Measurements from ENCODE around the gene BCKDHA.
"Not testable (repeated sequence)": the region's sequence is repeated elsewhere in the genome, so short reads cannot be mapped to it uniquely, and the experiment has no call there.

Gene BCKDHA

DNA sequence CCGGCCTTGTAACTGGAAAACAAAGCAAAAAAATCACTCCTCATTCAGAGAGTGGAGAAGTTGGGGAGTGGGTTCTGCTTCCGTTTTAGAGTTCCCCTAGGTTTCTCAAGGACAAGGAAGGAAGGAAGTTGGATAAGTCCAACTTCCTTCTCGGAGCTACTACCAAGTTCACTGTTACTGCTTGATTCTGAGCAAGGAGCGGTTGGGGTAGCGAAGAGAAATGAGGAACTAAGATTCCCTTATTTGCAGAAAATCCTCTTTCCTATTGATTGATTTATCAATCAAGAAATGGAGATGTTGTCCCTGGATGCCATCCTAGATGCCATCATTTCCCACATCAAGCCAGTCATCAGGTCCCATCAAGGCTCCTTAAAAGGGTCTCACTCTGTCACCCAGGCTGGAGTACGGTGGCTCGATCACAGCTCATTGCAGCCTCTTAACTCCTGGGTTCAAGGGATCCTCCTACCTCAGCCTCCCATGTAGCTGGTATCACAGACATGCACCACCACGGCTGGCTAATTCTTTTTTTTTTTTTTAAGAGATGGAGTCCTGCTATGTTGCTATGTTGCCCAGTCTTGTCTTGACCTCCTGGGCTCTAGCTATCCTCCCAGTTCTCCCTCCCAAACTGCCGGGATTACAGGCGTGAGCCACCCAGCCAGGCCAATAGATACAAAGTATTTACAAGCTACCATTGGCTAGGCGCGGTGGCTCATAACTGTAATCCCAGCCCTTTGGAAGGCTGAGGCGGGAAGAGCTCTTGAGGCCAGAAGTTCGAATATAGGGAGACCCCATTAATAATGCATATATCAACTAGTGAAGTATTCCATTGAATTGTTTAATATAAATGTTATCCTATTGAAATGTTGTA lies 32.9 kb upstream of the BCKDHA start:
- DNase-seq (ENCODE audit: extremely low read depth in 1 of 2, low read depth in 1 of 2), result no peak

DNA sequence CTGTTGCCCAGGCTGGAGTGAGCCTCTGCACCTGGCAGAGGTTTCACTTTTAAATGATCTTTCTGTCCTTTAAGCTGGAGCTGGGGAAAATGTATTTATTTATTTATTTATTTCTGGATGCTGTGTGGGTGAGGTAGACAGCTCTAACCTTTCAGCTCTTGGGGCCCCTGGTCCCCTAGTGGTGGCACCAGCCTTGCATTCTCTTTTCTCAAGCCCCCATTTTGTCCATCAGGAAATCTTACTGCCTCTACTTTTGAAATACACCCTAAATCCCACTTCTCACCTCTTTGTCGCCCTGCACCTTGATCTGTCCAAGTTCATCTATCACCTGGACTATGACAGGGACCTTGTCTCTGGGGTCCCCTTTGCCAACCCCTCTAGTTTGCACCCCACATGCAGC lies 31.5 kb upstream of the BCKDHA start:
- DNase-seq (ENCODE audit: extremely low read depth in 1 of 2, low read depth in 1 of 2), result no peak

DNA sequence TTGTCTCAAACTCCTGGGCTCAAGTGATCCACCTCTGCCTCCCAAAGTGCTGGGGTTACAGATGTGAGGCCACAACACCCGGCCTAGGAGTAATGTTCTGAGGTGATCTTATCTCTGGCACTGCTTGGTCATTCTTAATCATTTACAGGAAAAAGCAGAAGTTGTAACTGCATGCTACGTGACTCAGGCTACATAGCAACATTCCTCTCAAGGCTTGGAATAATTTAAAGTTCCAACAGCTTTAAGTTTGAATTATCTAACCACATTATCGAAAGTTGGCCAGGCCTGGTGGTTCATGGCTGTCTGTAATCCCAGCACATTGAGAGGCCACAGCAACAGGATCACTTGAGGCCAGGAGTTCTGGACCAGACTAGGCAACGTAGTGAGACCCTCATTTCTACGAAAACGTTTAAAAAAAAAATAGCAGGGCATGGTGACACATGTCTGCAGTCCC lies 29.7 kb upstream of the BCKDHA start:
- DNase-seq (ENCODE audit: extremely low read depth in 1 of 2, low read depth in 1 of 2), result no peak

DNA sequence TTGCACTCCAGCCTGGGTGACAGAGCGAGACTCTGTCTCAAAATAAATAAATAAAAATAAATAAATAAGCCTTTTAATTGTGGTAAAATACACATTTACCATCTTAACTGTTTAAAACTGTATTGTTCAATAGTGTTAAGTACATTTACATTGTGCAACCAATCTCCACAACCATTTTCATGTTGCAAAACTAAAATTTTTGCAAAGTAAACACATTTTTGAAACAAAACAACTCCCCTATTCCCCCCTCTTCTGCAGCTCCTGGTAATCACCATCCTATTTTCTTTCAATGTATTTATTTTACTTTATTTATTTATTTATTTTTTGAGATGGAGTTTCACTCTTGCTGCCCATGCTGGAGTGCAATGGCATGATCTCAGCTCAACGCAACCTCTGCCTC lies 27.8 kb upstream of the BCKDHA start:
- DNase-seq (ENCODE audit: extremely low read depth in 1 of 2, low read depth in 1 of 2), result no peak

DNA sequence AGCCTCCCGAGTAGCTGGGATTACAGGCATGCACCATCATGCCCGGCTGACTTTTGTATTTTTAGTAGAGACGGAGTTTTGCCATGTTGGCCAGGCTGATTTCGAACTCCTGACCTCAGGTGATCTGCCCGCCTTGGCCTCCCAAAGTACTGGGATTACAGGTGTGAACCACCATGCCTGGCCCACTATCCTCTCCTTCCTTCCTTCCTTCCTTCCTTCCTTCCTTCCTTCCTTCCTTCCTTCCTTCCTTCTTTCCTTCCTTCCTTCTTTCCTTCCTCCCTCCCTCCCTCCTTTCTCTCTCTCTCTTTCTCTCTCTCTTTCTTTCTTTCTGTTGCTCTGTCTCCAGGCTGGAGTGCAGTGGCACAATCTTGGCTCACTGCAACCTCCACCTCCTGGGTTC lies 26.5 kb upstream of the BCKDHA start:
- DNase-seq (ENCODE audit: extremely low read depth in 1 of 2, low read depth in 1 of 2), result not testable (repeated sequence)

DNA sequence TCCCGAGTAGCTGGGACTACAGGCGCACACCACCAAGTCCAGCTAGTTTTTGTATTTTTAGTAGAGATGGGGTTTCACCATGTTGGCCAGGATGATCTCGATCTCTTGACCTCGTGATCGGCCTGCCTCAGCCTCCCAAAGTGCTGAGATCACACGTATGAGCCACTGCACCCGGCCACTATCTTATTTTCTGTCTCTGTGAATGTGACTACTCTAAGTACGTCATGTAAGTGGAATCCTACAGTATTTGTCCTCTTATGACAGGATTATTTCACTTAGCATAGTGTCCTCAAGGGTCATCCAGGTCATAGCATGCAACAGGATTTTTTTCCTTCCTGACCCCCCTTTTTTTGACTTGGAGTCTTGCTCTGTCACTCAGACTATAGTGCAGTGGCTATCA lies 26.1 kb upstream of the BCKDHA start:
- no peak for DNase-seq (ENCODE audit: extremely low read depth in 1 of 2, low read depth in 1 of 2)

DNA sequence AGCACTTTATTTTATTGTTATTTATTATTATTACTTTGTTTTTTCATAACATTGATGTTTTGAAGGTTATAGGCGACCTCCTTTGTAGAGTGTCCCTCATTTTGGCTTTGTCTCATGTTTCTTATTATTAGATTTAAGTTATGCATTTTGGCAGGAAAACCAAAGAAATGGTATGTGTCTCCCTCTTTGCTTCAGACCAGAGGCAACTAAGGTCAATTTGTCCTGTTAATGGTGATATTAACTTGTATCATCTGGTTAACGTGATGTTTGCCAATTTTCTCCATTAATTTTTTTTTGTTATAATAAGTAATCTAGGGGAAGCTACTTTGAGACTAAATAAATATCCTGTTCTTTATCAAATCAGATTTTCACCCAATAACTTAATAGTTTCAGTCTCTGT lies 25.1 kb upstream of the BCKDHA start:
- no peak for DNase-seq (ENCODE audit: extremely low read depth in 1 of 2, low read depth in 1 of 2)

DNA sequence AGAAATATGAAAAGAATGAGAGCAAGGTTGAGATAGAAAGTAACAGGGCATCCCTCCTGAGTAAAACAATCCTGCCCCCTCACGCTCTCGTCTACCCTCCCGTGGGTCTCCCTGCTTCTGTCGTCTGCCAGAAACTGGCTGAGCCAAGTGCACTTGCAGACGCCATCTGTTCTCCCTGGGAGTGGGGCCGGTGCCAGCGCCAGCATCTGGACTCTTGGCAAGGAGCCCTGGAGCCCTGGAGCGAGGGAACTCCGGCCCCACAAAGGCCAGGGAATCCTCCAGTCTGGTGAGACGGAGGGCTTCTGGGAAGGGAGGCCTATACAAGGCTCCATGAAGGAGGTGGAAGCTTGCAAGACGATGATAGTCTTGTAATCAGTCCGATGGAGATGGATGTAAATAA lies 23.6 kb upstream of the BCKDHA start:
- DNase-seq (ENCODE audit: extremely low read depth in 1 of 2, low read depth in 1 of 2), result no peak

DNA sequence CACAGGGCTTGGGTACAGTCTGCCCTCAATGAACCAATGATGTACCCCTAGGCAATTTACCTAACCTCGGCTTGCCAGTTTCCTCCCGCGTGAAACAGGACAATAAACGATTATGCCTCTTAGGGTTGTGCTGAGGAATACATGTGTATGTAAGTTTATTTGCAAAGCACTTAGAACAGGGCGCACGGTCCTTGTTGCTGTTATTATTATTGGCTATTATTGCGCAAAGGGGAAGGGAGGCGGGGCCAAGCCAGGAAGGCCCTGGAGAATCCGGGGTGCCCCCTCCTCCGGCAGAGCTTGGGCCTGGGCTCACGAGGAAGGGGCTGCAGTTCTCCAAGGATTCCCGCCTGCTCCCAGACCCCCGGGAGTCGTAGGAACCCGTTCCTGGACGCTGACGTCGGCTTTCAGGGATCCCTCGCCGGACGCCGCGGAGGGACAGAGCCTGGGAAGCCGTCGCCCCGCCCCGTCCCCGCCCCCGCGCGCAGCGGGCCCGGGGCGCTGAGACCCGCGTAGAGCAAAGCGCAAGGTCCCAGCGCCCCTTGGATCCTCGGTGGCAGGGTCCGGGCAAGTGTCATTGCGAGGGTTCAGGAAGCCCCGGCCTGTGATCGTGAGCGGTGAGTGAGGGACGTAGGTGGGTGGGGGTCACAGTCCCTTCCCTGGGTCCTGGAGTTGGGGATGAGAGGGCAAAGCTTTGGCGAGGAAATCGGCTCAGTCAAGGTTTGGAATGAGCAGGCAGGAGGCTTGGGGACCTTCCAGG lies 21.2 kb upstream of the BCKDHA start, which contains the start of gene TMEM91:
Gene TMEM91 (plus strand): TSS at position 293 of the 757 bp plus-strand sequence. CDS start 1,777 bp downstream, outside the sequence.
- no peak for DNase-seq (ENCODE audit: extremely low read depth in 1 of 2, low read depth in 1 of 2)

DNA sequence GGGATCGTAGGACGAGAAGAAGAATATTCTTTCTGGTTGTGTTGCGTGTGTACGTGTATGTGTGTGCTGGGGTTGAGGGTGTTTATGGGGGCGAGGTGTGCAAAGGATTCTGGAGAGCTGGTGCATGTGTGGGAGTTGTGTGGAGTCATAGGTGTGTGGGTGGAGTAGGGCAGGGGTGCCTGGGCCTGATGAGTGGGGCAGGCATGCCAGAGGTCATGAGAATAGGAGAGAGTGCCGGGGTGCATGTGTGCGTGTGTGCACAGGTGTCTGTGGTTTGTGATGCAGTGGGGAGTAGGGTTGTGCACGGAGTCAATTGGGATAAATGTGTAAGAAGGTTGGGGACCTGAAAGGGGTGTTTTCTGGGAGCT lies 20.6 kb upstream of the BCKDHA start:
- DNase-seq (ENCODE audit: extremely low read depth in 1 of 2, low read depth in 1 of 2), result no peak

DNA sequence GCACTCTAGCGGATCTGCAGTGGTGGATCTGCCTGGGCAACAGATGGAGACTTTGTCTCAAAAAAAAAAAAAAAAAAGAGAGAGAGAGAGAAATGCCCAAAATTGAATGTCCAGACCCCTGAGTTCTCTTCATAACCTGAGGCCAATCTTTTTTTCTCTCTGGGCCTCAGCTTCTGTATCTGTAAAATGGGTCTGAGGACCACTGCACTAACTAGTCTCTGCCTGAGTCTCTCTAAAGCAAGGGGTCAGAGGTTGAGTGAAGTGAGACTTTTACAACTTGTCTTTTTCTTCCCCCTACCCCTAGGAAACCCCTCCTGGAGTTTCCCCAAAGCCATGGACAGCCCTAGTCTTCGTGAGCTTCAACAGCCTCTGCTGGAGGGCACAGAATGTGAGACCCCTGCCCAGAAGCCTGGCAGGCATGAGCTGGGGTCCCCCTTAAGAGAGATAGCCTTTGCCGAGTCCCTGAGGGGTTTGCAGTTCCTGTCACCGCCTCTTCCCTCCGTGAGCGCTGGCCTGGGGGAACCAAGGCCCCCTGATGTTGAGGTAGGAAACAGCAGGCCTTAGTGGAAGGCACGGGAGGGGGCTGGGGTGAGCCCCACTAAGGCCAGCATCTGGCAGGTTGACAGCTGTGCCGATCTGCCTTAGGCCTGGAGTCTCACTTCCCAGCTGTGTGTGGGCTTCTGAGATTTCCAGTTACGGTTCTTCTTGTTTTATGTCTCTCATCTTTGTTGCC lies 19.5 kb upstream of the BCKDHA start:
- no peak for DNase-seq (ENCODE audit: extremely low read depth in 1 of 2, low read depth in 1 of 2)

DNA sequence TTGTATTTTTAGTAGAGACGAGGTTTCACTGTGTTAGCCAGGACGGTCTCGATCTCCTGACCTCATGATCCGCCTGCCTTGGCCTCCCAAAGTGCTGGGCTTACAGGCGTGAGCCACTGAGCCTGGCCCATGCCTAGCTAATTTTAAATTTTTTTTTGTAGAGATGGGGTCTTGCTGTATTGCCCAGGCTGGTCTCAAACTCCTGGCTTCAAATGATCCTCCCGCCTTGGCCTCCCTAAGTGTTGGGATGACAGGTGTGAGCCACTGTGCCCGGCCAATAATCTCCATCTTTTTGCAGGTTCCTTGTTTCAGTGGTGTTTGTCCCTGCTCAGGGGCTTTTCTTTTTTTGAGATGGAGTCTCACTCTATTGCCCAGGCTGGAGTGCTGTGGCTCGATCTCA lies 16.1 kb upstream of the BCKDHA start:
- not testable (repeated sequence) for DNase-seq (ENCODE audit: extremely low read depth in 1 of 2, low read depth in 1 of 2)

DNA sequence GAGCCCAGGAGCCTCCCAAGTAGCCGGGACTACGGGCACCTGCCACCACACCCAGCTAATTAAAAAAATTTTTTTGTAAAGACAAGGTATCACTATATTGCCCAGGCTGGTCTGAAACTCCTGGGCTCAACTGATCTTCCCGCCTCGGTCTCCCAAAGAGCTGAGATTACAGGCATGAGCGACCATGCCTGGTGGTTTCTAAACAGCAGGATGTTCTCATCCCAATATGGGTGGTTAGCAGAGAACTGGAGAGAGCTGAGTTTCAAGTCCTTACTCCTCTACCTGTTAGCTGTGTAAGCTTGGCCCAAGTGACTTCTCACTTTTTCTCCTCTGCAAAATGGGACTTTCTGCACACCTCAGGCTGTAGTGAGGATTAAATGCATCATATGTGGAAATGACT lies 13.3 kb upstream of the BCKDHA start:
- DNase-seq (ENCODE audit: extremely low read depth in 1 of 2, low read depth in 1 of 2), result no peak

DNA sequence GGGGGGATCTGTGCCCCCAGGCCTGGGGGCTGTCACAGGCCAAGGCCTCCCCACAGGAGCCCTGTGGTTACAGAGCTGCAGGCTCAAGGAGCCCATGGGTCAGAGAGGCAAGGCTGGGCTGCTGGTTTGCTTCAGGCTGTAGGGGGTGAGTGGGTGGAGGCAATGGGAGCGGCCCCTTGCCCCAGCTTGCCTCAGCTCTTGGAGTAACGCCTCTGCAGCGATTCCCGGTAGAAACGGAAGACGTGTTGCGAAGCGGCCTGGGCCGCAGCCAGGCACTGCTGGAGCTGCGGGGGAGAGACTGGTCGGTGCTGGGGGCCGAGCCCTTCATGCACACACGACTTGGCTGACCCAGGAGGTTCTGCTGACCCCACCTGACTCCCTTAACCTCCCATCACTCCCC lies 11.2 kb upstream of the BCKDHA start:
- no peak for DNase-seq (ENCODE audit: extremely low read depth in 1 of 2, low read depth in 1 of 2)

DNA sequence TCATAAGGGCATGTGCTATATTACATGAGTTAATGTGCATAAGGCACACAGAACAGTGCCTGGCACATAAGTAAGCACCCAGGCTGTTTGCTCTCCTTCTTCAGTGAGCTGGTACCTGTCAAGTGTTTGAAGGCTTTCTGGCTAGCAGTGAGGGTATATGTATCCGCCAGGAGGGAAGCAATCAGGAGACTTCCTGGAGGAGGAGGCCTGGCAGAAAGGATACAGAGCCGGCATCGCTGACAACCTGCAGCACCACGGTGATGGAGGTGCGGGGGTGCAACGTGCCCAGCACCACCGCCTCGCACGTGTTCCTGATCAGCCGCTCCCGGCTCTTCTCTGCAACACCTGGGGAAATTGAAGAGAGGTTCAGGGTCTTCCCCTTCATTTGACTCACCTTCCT lies 6.0 kb upstream of the BCKDHA start:
- DNase-seq (ENCODE audit: extremely low read depth in 1 of 2, low read depth in 1 of 2), result no peak

DNA sequence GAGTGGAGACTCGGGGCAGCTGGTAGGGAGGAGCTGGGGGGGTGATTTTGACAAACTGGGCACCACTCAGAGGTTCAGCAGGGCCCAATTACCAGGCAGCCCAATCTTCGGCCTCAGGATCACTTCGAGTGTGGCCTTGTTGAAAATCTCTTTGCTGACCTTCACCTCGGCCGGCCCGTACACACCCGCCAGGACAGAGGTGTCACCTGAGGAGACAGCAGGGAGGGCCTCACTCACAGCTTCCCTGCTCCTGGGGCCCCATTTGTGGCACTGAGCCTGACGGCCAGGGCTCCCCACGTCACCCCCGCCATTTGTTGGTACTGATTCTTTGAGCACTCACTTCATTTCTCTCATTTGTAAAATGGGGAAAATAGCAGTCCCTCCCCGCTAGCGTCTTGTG lies 4.8 kb upstream of the BCKDHA start:
- DNase-seq (ENCODE audit: extremely low read depth in 1 of 2, low read depth in 1 of 2), result no peak

DNA sequence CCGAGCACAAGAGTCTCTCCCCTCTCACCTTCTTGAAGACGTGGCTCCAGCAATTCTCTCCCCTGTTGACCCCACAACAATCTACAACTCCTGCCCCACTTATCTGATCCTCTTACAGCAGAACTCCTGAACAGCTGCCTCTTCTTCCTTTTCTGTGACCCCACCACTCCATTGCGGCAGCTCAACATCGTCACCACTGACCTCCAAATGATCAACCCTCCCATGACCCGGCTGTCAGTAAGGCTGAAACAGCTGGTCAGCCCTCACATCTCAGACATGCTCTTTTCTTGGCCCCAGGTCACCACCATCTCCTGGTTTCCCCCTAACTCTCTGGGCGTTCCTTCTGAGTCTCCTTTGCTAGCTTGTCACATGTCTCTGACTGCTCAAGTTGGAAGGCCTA lies 2.3 kb upstream of the BCKDHA start:
- DNase-seq (ENCODE audit: extremely low read depth in 1 of 2, low read depth in 1 of 2), result no peak

DNA sequence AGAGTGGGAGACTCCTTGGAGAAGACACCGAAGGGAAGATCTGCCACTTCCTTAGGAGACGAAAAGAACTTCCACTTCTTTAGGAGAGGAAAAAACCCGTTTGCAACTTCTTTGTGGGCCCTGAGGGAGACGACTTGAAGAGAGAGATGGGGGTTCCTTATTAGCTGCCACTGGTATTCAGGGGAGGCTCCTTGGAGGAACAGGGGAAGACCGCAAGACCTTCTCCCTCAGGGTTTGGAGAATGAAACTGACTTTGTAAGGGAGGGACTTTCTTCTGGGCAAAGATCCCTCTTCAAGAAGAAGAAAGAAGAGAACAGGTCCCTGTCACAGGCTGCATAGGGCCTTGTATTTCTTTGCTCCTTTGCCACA lies 416 bp downstream of the BCKDHA start:
- DNase-seq (ENCODE audit: extremely low read depth in 1 of 2, low read depth in 1 of 2), result no peak

DNA sequence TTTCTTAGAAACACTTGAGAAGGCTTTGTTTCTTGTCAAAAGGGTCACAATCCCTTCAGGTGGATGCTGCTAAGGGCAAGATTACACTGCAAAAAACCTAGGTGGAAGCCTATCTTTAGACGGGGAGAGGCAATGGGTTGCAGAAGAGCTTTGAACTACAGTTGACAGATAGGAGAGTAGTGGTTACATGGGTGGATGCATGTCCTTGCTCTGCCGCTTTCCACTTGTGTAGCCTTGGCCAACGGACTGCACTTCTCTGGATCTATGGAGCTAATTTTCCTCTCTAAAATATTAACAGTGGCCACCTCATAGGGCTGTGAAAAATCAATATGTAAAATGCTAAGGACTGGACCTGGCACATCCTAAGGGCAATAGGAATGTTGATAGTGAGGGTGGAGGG lies 980 bp downstream of the BCKDHA start:
- DNase-seq (ENCODE audit: extremely low read depth in 1 of 2, low read depth in 1 of 2), result no peak

DNA sequence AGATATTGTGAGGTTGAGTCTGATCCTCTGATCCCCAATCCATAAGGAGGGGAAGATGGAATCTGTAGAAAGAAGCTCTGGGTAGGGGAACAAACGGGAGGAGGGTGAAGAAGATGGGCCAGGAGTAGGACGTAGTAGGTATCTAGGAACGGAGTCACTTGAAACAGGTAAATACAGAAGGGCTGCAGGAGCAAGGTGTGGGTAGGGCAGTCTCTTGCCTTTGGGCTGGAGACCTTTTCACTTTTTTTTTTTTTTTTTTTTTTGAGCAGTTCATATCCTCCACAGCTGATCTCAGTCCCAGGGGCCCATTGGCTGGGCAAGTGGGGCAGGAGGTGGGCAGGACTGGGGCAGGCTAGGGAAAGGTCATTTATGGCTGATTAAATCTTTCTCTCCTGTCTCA lies 1.5 kb downstream of the BCKDHA start:
- no peak for DNase-seq (ENCODE audit: extremely low read depth in 1 of 2, low read depth in 1 of 2)

DNA sequence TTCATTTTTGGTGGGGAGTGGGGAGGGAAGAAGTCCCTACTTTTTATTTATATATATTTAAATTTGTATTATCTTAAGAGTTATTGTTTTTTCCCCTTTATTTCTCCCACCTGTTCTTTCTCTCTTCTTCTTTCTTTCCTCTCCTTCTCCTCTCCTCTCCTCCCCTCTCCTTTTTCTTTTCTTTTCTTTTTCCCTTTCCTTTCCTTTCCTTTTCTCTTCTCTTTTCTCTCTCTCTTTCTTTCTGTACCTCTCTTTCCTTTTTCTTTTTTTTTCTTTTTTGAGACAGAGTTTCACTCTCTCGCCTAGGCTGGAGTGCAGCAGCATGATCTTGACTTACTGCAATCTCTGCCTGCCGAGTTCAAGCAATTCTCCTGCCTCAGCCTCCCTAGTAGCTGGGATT lies 1.9 kb downstream of the BCKDHA start:
- DNase-seq (ENCODE audit: extremely low read depth in 1 of 2, low read depth in 1 of 2), result no peak

DNA sequence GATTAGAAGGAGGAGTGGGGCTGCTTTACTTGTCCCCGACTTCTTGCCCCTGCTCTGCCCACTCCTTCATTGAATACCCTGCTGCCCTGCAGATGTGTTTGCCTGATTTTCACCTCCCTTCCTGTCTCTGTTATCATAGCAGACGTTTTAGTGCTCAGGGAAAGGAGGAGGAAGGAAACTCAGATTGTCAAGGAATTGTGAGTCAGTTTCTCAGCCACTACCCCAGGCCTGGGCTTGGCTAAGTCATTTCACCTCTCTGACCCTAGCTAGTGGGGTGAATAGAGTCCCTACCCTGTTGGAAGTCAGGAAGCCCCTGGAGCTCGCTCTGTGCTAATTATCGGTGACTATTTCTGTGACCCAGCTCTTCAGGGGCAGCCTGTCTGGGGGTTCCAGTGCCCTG lies 3.9 kb downstream of the BCKDHA start:
- no peak for DNase-seq (ENCODE audit: extremely low read depth in 1 of 2, low read depth in 1 of 2)
